ENCODE data around the gene NDE1.

- TF ChIP-seq CTCF (IDR thresholded peaks at IDR 0.05; ENCODE audit: low read length) (no peak), EZH2 (optimal IDR thresholded peaks at IDR 0.05; ENCODE audit: low read depth, low read length) (no peak), EZH2phosphoT487 (IDR thresholded peaks at IDR 0.05; ENCODE audit: low read length) (no peak)
Observed at GRCh38 chr16:15726715-15727114, 76.7 kb downstream of the NDE1 start.
